Epithelial cell of proximal tubule (primary cell): Measurements from ENCODE around the gene CACNA1S. TPM values are rescaled to one million over a fixed set of nuclear protein-coding genes. Genes with fewer than 3 reads are reported as not detected.

ENCODE experiments used
- DNase-seq: peaks from one replicate; pipeline ENCODE4 v3.0.0-alpha.2; 2011; ENCODE audit warnings: low read depth
- H3K4me3 ChIP-seq: 2 replicates; pipeline ENCODE4 v1.5.1; 2011; ENCODE audit warnings: low read depth, mild to moderate bottlenecking, low read length
- CTCF ChIP-seq: conservative IDR thresholded peaks from 2 replicates; pipeline ENCODE4 v1.5.1; 2012; ENCODE audit warnings: low read depth, mild to moderate bottlenecking, low read length
- total RNA-seq: library from RNA; depleted of rRNA; stranded (reverse); fragments of >200 nt; gene quantifications from 2 replicates; pipeline ENCODE4 v1.2.3, GENCODE V29; 2015

The CACNA1S gene
- total RNA-seq, 1 donor from 2014 or later: not detected

GRCh38 chr1:201144701-201145100, 32.5 kb upstream of the CACNA1S start:
- no peak overlapping the region for H3K4me3 ChIP-seq
- no peak for TF ChIP-seq CTCF
- no peak for DNase-seq

GRCh38 chr1:201143726-201144635, 31.8 kb upstream of the CACNA1S start:
- no peak overlapping the region for H3K4me3 ChIP-seq
- no peak for TF ChIP-seq CTCF
- DNase-seq: no peak

DNA sequence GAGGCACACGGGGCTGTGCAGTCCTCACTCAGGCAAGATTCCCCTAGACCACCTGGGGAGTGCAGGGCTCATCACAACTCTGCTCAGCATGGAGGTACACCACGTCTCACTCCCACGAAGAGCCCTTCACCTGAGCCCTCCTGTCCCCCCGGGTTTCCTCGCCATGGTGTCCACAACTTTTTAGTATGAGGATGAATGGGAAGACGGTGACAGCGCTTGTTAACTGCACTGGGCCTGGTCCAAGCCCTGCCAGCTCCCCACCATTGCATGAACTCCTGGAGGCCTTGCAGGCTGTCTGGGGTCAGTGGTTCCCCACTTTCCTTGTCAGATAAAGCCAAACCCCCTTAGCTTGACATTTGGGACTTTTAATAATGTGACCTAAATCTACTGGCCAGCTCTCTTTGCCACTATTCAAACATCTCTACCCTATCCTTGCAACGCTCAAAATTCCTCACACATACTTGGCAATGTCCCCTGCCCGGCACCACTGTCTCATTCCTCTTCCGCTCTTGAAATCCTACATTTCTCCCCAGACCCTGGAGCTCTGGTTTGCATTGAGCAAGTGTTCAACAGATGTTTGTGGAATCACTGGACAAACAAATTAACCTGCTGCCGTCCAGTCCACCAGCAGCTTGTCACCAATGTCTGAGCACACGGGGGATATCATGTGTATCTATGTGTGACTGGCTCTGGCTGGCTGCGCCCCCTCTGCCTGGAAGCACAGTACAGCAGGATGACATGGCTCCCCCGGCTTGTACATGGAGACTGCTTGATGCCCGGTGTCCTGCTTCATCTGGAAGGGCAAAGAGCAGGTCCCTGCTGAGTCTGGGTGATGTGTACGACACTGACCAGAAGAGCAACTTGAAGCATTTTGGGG, 30.9 kb upstream of the CACNA1S start:
- TF ChIP-seq CTCF: no peak
- DNase-seq: no peak
- no peak overlapping the region for H3K4me3 ChIP-seq

GRCh38 chr1:201142011-201142848, 30.0 kb upstream of the CACNA1S start:
- DNase-seq: no peak
- H3K4me3 ChIP-seq: no peak overlapping the region
- TF ChIP-seq CTCF: no peak

GRCh38 chr1:201141418-201141817, 29.2 kb upstream of the CACNA1S start:
- no peak for DNase-seq
- no peak for TF ChIP-seq CTCF
- H3K4me3 ChIP-seq: no peak overlapping the region

DNA sequence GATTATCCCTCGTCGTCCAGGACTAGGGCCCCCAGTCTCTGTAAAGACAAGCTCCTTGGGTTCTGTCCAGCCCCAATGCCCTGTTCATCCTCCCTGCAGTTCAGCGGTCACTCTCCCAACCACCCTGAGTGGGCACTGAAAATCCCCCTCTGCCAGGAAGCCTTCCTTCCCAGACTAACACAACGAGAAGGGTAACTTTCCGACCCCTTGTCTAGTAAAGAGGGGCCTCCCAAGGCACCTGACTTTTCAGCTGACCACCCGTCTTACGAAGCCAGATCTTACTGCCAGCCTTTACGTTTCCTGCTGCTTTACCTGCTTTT, 28.7 kb upstream of the CACNA1S start:
- no peak for TF ChIP-seq CTCF
- no peak overlapping the region for H3K4me3 ChIP-seq
- no peak for DNase-seq
